Measurements from ENCODE around the gene C1orf21. TPM values are rescaled to one million over a fixed set of nuclear protein-coding genes. Genes with fewer than 3 reads are reported as not detected.

The C1orf21 gene
- total and polyA plus RNA-seq, 8 donors, result 37.0 to 75.3 (median 47.3) TPM

DNA sequence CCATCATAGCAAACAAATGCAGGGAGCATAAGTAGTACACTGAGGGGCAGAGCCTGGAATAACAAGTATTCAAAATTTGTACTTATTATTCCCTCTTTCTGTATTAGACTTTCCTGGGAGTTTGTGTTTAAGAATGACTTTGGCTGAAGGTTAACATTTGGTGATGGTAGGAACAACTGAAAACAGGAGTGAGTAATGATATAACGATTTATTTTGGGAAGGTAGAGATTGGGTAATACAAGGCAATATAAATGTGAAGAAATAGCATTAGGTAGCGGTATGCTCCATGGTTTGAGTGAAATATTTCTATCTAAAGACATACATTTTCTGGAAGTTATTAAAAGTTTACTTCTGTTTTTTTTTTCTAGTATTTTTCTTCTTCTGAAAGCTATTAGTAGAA, 18.5 kb upstream of the C1orf21 start:
- Histone ChIP-seq H3K4me1 (no peaks in the 10 kb centered on the region), H3K9me3 (no peaks in the 10 kb centered on the region), H3K27me3 (no peaks in the 10 kb centered on the region), H3K36me3 (no peaks in the 10 kb centered on the region), H3K4me3 (no peak overlapping the region), H3K27ac (no peak overlapping the region)
- intact Hi-C loops (cut with DNase I), result no loop called here
- DNase-seq, result no peak
- ATAC-seq, result no peak
- TF ChIP-seq, protein P1, sequence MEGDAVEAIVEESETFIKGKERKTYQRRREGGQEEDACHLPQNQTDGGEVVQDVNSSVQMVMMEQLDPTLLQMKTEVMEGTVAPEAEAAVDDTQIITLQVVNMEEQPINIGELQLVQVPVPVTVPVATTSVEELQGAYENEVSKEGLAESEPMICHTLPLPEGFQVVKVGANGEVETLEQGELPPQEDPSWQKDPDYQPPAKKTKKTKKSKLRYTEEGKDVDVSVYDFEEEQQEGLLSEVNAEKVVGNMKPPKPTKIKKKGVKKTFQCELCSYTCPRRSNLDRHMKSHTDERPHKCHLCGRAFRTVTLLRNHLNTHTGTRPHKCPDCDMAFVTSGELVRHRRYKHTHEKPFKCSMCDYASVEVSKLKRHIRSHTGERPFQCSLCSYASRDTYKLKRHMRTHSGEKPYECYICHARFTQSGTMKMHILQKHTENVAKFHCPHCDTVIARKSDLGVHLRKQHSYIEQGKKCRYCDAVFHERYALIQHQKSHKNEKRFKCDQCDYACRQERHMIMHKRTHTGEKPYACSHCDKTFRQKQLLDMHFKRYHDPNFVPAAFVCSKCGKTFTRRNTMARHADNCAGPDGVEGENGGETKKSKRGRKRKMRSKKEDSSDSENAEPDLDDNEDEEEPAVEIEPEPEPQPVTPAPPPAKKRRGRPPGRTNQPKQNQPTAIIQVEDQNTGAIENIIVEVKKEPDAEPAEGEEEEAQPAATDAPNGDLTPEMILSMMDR (IDR thresholded peaks at IDR 0.05), result no peak

DNA sequence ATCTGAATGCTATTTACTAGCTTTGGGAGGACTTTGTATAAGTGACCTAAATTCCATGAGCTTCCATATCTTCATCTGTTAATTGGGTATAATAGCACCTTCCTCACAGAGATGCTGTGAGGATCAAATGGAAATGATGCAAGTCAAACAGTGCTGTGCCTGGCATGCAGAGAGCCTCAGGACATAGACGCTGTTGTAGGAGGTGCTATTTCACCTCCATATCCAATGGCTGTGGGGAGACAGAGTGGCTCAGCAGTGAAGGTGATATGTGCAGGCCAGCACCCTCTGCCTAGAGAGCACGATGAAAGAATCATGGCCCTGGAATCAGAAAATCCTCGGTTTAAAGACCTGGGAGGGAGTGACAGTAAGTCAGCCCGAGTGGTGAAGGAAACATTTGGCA, 16.0 kb upstream of the C1orf21 start:
- ATAC-seq (no peak), DNase-seq (no peak)
- TF ChIP-seq, protein P1 (IDR thresholded peaks at IDR 0.05), result no peak
- intact Hi-C loops (cut with DNase I), result no loop called here
- Histone ChIP-seq H3K4me3 (no peak overlapping the region), H3K4me1 (no peaks in the 10 kb centered on the region), H3K27me3 (no peaks in the 10 kb centered on the region), H3K36me3 (no peaks in the 10 kb centered on the region), H3K9me3 (no peaks in the 10 kb centered on the region), H3K27ac (no peak overlapping the region)

DNA sequence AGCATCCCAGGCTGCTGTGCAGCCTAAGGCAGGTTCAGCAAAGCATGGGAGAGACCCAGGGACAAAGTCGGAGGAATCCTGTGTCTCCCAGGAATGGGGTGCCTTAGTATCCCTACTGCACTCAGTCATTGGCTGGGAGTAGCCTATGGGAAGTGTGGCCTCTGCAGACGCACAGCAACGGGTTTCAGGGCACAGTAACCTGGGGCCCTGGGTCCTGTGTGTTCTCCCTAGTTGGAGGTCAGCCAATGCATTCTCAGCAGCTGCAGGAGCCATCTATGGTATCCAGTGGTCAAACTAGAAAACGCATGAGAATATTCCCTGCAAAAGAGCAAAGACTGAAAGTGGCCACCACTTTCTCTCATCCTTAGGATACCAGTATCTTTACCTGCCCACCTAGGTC, 13.7 kb upstream of the C1orf21 start:
- intact Hi-C loops (cut with DNase I), result no loop called here
- no peaks in the 10 kb centered on the region for H3K27me3 ChIP-seq
- TF ChIP-seq, protein P1 (IDR thresholded peaks at IDR 0.05), result no peak

DNA sequence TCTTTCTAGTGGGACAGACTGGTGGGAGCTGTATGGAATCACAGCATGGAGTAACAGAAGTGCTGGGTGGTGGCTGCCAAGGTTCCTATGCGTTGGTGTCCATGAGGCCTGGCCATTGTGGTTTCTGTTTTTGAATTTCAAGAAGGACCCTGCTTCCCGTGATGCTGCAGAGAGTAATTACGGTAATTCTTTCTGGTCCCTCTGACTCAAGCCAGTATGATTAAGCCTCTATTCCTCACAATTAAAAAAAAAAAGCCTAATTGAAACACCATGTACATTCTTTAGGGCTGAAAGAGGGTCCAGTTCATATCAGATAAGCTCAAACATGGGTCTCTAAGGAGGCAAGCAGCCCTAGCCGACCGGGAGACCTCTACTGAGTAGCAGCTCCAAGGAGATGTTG, 10.5 kb upstream of the C1orf21 start:
- Histone ChIP-seq H3K27me3 (no peaks in the 10 kb centered on the region), H3K9me3 (no peaks in the 10 kb centered on the region), H3K36me3 (no peaks in the 10 kb centered on the region), H3K4me3 (no peak overlapping the region), H3K4me1 (no peaks in the 10 kb centered on the region), H3K27ac (no peak overlapping the region)
- DNase-seq (no peak), ATAC-seq (no peak)
- TF ChIP-seq, protein P1 (IDR thresholded peaks at IDR 0.05), result no peak
- intact Hi-C loops (cut with DNase I), result no loop called here

More for the DNA sequence above, 13.7 kb upstream of the C1orf21 start:
- H3K27ac ChIP-seq, result no peak overlapping the region
- ATAC-seq, result no peak
- no peaks in the 10 kb centered on the region for H3K36me3 ChIP-seq
- no peak for DNase-seq
- no peaks in the 10 kb centered on the region for H3K9me3 ChIP-seq
- no peak overlapping the region for H3K4me3 ChIP-seq
- no peaks in the 10 kb centered on the region for H3K4me1 ChIP-seq

DNA sequence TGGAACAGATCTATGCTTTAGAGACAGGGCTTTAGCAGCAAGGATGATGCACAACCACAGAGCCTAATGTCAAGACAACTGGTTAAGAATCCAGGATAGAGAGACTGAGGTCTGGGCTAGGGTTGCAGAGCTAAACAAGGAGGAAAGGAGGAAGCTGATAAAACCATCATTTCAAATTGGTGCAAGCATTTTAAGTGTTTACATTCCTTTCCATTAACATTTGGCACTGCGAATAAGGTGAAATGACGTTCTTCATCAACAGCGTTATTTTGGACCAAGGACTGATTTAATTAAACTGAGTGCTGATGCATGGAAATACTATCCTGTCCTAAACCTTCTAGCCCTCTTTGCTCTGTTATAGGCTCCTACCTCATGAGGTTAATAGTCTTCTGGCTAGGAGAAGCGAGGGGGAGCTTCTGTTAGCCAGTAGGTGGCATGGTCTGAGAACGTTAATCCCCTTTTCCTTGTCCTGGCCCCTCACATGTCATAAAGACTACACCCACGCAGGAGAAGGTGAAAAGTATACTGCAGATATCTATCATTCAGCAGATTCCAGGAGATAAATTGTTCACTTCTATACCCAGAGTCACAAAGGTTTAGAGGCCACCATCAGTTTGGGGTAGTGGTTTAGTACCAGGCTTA, 7.6 kb upstream of the C1orf21 start:
- no peaks in the 10 kb centered on the region for H3K9me3 ChIP-seq
- H3K4me3 ChIP-seq, result no peak overlapping the region
- H3K27ac ChIP-seq, result no peak overlapping the region
- no peaks in the 10 kb centered on the region for H3K36me3 ChIP-seq
- H3K27me3 ChIP-seq, result no peaks in the 10 kb centered on the region
- DNase-seq (no peak), ATAC-seq (peak; percentile 74)
- H3K4me1 ChIP-seq, result no peaks in the 10 kb centered on the region
- TF ChIP-seq, protein P1 (IDR thresholded peaks at IDR 0.05), result no peak
- intact Hi-C loops (cut with DNase I), result no loop called here

Data from left lung (tissue), 10 donors.